ENCODE data around the gene GPR137. TPM values are rescaled to one million over a fixed set of nuclear protein-coding genes. Genes with fewer than 3 reads are reported as not detected.
A peak's percentile ranks its signal among the peaks of the same experiment; 100 is the strongest.

GPR137 gene
- total and polyA plus RNA-seq, 10 of the 15 experiments (the other 5 are each of a cell fraction or from before 2014, with no cell fraction given): 0.37 to 29.2 (median 13.8) TPM

DNA sequence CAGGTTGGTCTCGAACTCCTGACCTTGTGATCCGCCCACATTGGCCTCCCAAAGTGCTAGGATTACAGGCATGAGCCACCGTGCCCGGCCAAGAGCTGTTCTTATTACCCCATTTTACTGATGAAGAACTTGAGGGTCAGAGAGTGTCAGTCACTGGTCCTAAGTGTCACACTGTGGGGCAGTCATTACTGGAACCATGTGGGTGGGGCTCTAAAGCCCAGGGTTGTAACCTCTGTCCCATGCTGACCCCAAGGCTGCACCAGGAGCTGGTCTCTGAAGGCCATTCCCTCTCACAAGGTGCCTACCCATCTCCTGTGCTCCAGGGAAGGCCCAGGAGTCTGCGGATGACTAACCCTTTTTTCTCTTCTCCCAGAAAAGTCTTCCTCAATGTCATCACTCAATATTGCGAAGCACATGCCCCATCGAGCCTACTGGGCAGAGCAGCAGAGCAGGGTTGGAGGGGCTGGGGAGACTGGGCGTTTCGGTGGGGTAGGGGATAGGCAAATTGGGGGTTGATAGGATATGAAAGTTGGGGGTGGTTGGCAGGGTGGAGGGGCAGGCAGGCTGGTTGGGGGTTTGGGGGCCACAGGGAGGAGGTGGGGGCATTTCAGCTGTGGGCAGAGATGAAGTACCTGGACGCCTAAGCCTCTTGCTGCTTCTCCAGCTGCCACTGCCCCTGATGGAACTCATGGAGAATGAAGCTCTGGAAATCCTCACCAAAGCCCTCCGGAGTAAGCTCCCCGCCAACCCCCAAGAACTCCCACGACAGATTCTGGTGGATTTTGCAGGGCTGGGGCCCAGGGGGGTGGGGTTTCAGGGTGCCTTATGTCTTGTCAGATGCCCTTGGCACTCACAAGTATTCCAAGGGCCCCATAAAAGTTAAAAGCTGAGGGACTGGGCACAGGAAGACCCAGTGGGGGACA, 17.7 kb downstream of the GPR137 start:
- ChIA-PET POLR2A (interaction anchor here (0.6 to 5.8 kb wide), 15 partner anchors 14 to 319 kb away, joined by 3 to 70 read pairs (median 6); partner anchors contain the start of genes BAD, FERMT3, FKBP2 and NUDT22), CTCF (interaction anchor here (0.7 to 5.8 kb wide), 23 partner anchors 11 to 369 kb away, joined by 3 to 238 read pairs (median 7); partner anchors contain the start of genes BAD, CCDC88B, FERMT3 and GPR137), SMC1A (ENCODE audit: uncharacterized antibody, unreplicated experiment) (interaction anchor here (0.7 to 5.7 kb wide), 10 partner anchors 14 to 151 kb away, joined by 3 to 98 read pairs (median 6); partner anchors contain the start of genes FERMT3, PRDX5 and TRMT112), RAD21 (ENCODE audit: unreplicated experiment) (interaction anchor here (0.9 to 5.8 kb wide), 14 partner anchors 14 to 97 kb away, joined by 3 to 125 read pairs (median 6); partner anchors contain the start of genes FERMT3, FKBP2, GPR137 and NUDT22)
- Histone ChIP-seq H3K27me3 (replicated peaks in 1 of 2; ENCODE audit: control insufficient read depth in 2 of 2, insufficient read depth in 2 of 2, low read length in 1 of 2) (peaks cover 5 to 17% of the 10 kb centered on the region in 2 experiments; a peak in 3 of 4 replicates), H3K9me3 (replicated peaks; ENCODE audit: control insufficient read depth, insufficient read depth, low read length) (no peaks in the 10 kb centered on the region), H3K9ac (ENCODE audit: control insufficient read depth, insufficient read depth, low read length) (peak overlapping the region; percentile 81; the same call in 1 of the 2 replicates), H3K36me3 (ENCODE audit: control insufficient read depth in 2 of 2, insufficient read depth in 2 of 2, low read length in 1 of 2) (peaks cover 0 to 3% of the 10 kb centered on the region in 2 experiments; a peak in 2 of 4 replicates), H3K79me2 (ENCODE audit: control insufficient read depth, insufficient read depth, low read length) (peaks cover 22% of the 10 kb centered on the region), H2AFZ (ENCODE audit: control insufficient read depth, low read depth, low read length) (no peak overlapping the region), H3K4me3 (peak overlapping the region; percentile 72), H3K27ac (ENCODE audit: control insufficient read depth, insufficient read depth) (peak overlapping the region; percentile 90; the same call in 1 of the 2 replicates), H4K20me1 (ENCODE audit: control insufficient read depth, insufficient read depth) (no peaks in the 10 kb centered on the region), H3K4me2 (ENCODE audit: control insufficient read depth, insufficient read depth) (peak overlapping the region; percentile 46), H3K4me1 (ENCODE audit: control insufficient read depth, insufficient read depth, low read length) (peaks cover 27% of the 10 kb centered on the region)
- no peak for TF ChIP-seq SUPT20H (IDR thresholded peaks at IDR 0.05; ENCODE audit: borderline replicate concordance, control insufficient read depth, low read depth, low read length)
- TF ChIP-seq POLR2AphosphoS2 (IDR thresholded peaks at IDR 0.05; ENCODE audit: low read depth, low read length): no peak
- no peak for TF ChIP-seq FOXM1 (IDR thresholded peaks at IDR 0.05; ENCODE audit: low read depth, low read length)
- TF ChIP-seq RBBP5 (conservative IDR thresholded peaks at IDR 0.05): no peak
- no peak for TF ChIP-seq JUND (IDR thresholded peaks at IDR 0.05; ENCODE audit: low read depth, low read length)
- TF ChIP-seq SPI1 (IDR thresholded peaks at IDR 0.05; ENCODE audit: borderline replicate concordance, insufficient read depth, low read depth, low read length): no peak
- TF ChIP-seq PAX5 (IDR thresholded peaks at IDR 0.05; ENCODE audit: borderline replicate concordance, low read depth, low read length): no peak
- no peak for TF ChIP-seq YBX1 (IDR thresholded peaks at IDR 0.05)
- TF ChIP-seq, protein P1, sequence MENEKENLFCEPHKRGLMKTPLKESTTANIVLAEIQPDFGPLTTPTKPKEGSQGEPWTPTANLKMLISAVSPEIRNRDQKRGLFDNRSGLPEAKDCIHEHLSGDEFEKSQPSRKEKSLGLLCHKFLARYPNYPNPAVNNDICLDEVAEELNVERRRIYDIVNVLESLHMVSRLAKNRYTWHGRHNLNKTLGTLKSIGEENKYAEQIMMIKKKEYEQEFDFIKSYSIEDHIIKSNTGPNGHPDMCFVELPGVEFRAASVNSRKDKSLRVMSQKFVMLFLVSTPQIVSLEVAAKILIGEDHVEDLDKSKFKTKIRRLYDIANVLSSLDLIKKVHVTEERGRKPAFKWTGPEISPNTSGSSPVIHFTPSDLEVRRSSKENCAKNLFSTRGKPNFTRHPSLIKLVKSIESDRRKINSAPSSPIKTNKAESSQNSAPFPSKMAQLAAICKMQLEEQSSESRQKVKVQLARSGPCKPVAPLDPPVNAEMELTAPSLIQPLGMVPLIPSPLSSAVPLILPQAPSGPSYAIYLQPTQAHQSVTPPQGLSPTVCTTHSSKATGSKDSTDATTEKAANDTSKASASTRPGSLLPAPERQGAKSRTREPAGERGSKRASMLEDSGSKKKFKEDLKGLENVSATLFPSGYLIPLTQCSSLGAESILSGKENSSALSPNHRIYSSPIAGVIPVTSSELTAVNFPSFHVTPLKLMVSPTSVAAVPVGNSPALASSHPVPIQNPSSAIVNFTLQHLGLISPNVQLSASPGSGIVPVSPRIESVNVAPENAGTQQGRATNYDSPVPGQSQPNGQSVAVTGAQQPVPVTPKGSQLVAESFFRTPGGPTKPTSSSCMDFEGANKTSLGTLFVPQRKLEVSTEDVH (IDR thresholded peaks at IDR 0.05; ENCODE audit: low read depth, partially characterized antibody): no peak
- no peak for TF ChIP-seq TCF12 (IDR thresholded peaks at IDR 0.05; ENCODE audit: low read depth, low read length)
- no peak for TF ChIP-seq CBFB (IDR thresholded peaks at IDR 0.05; ENCODE audit: low read depth)
- in situ Hi-C loops (cut with MboI): loop anchor here (5.0 kb wide), 1 partner anchor 101 kb away; no protein-coding TSS in a partner anchor
- DNase-seq (ENCODE audit: low read depth, low spot score) (no peak), ATAC-seq (no peak), FAIRE-seq (no peak)
- no TSS peak for BruUV-seq (replicated peaks)
- intact Hi-C loops (cut with micrococcal nuclease; ENCODE audit: unreplicated experiment): loop anchor here (1.0 to 5.0 kb wide), 3 partner anchors 63 to 631 kb away; partner anchors contain the start of genes ATL3 and FKBP2
- 62% methylated on average over 13 of the region's 13 CpGs for WGBS (ENCODE audit: insufficient coverage, insufficient replicate concordance, low lambda C conversion rate, missing lambda C conversion rate)
